ENCODE measurements around the gene MAP2K5. TPM values are rescaled to one million over a fixed set of nuclear protein-coding genes. Genes with fewer than 3 reads are reported as not detected.

MAP2K5 gene
- total RNA-seq, 1 experiment from 2014 or later: 22.2 TPM

- DNase-seq: no peak
- CTCF ChIA-PET: no interaction called here
- no peaks in the 10 kb centered on the region for H3K27me3 Mint-ChIP-seq (ENCODE audit: unreplicated experiment)
- intact Hi-C loops (cut with micrococcal nuclease; ENCODE audit: unreplicated experiment): no loop called here
- no TSS peak for BruUV-seq (replicated peaks)
- no peak overlapping the region for H3K27ac Mint-ChIP-seq (ENCODE audit: unreplicated experiment)
- TF ChIP-seq CTCF (IDR thresholded peaks at IDR 0.05; ENCODE audit: unreplicated experiment): no peak
- no peak overlapping the region for H3K4me3 Mint-ChIP-seq (ENCODE audit: low read depth, unreplicated experiment)
- no peaks in the 10 kb centered on the region for H3K9me3 Mint-ChIP-seq (ENCODE audit: low read depth, unreplicated experiment)
- H3K36me3 Mint-ChIP-seq (ENCODE audit: insufficient read depth, unreplicated experiment): no peaks in the 10 kb centered on the region
- no peaks in the 10 kb centered on the region for H3K4me1 Mint-ChIP-seq (ENCODE audit: low read depth, unreplicated experiment)
These were observed 30.7 kb downstream of the MAP2K5 start for GRCh38 chr15:67573194-67573593.

GRCh38 chr15:67575039-67575502 is 32.6 kb downstream of the MAP2K5 start:
- Mint-ChIP-seq H3K4me3 (ENCODE audit: low read depth, unreplicated experiment) (no peak overlapping the region), H3K36me3 (ENCODE audit: insufficient read depth, unreplicated experiment) (no peaks in the 10 kb centered on the region), H3K4me1 (ENCODE audit: low read depth, unreplicated experiment) (no peaks in the 10 kb centered on the region), H3K9me3 (ENCODE audit: low read depth, unreplicated experiment) (no peaks in the 10 kb centered on the region), H3K27ac (ENCODE audit: unreplicated experiment) (no peak overlapping the region), H3K27me3 (ENCODE audit: unreplicated experiment) (no peaks in the 10 kb centered on the region)
- TF ChIP-seq CTCF (IDR thresholded peaks at IDR 0.05; ENCODE audit: unreplicated experiment): no peak
- BruUV-seq (replicated peaks): no TSS peak
- DNase-seq: no peak
- CTCF ChIA-PET: no interaction called here
- intact Hi-C loops (cut with micrococcal nuclease; ENCODE audit: unreplicated experiment): no loop called here

GRCh38 chr15:67578020-67578600 is 35.6 kb downstream of the MAP2K5 start:
- Mint-ChIP-seq H3K36me3 (ENCODE audit: insufficient read depth, unreplicated experiment) (no peaks in the 10 kb centered on the region), H3K4me1 (ENCODE audit: low read depth, unreplicated experiment) (no peaks in the 10 kb centered on the region), H3K27me3 (ENCODE audit: unreplicated experiment) (no peaks in the 10 kb centered on the region), H3K4me3 (ENCODE audit: low read depth, unreplicated experiment) (no peak overlapping the region), H3K9me3 (ENCODE audit: low read depth, unreplicated experiment) (no peaks in the 10 kb centered on the region), H3K27ac (ENCODE audit: unreplicated experiment) (no peak overlapping the region)
- no peak for DNase-seq
- intact Hi-C loops (cut with micrococcal nuclease; ENCODE audit: unreplicated experiment): no loop called here
- BruUV-seq (replicated peaks): no TSS peak
- TF ChIP-seq CTCF (IDR thresholded peaks at IDR 0.05; ENCODE audit: unreplicated experiment): no peak
- CTCF ChIA-PET: interaction anchor here (0.6 kb wide), 1 partner anchor 1176 kb away, joined by 3 read pairs; no protein-coding TSS in a partner anchor

- no peak for DNase-seq
- no peak overlapping the region for H3K27ac Mint-ChIP-seq (ENCODE audit: unreplicated experiment)
- H3K9me3 Mint-ChIP-seq (ENCODE audit: low read depth, unreplicated experiment): no peaks in the 10 kb centered on the region
- no peaks in the 10 kb centered on the region for H3K4me1 Mint-ChIP-seq (ENCODE audit: low read depth, unreplicated experiment)
- TF ChIP-seq CTCF (IDR thresholded peaks at IDR 0.05; ENCODE audit: unreplicated experiment): no peak
- intact Hi-C loops (cut with micrococcal nuclease; ENCODE audit: unreplicated experiment): no loop called here
- BruUV-seq (replicated peaks): no TSS peak
- no peaks in the 10 kb centered on the region for H3K36me3 Mint-ChIP-seq (ENCODE audit: insufficient read depth, unreplicated experiment)
- CTCF ChIA-PET: interaction anchor here (0.5 kb wide), 1 partner anchor 41 kb away, joined by 3 read pairs; no protein-coding TSS in a partner anchor
- no peak overlapping the region for H3K4me3 Mint-ChIP-seq (ENCODE audit: low read depth, unreplicated experiment)
- no peaks in the 10 kb centered on the region for H3K27me3 Mint-ChIP-seq (ENCODE audit: unreplicated experiment)
These were observed 36.7 kb downstream of the MAP2K5 start for GRCh38 chr15:67579164-67579563.

All from Calu3 (cell line).